Kidney epithelial cell (primary cell): ENCODE results near the gene ATP2B1. TPM values are rescaled to one million over a fixed set of nuclear protein-coding genes. Genes with fewer than 3 reads are reported as not detected.

Experiments
- DNase-seq: peaks from one replicate; pipeline ENCODE4 v3.0.0-alpha.2; 2010; ENCODE audit warnings: low read depth
- H3K27me3 ChIP-seq: 2 replicates; pipeline ENCODE4 v1.6.0; 2011; ENCODE audit warnings: low read length; ENCODE audit not compliant: control insufficient read depth, insufficient read depth
- H3K36me3 ChIP-seq: 2 replicates; pipeline ENCODE4 v1.5.1; 2011; ENCODE audit warnings: low read length; ENCODE audit not compliant: control insufficient read depth, insufficient read depth
- H3K4me3 ChIP-seq: 2 replicates; pipeline ENCODE4 v1.5.1; 2011; ENCODE audit warnings: low read depth, mild to moderate bottlenecking, control low read depth, low read length
- CTCF ChIP-seq: IDR thresholded peaks from 2 replicates; pipeline ENCODE4 v1.5.1; 2011; ENCODE audit warnings: mild to moderate bottlenecking, moderate library complexity, low read length, control low read depth, inconsistent platforms; ENCODE audit not compliant: insufficient read depth, poor library complexity, severe bottlenecking
- total RNA-seq: library from RNA; depleted of rRNA; stranded (reverse); fragments of >200 nt; gene quantifications from 2 replicates; pipeline ENCODE4 v1.2.3, GENCODE V29; 2015

The ATP2B1 gene
- total RNA-seq, 1 donor from 2014 or later, result 45.9 TPM

- no peak overlapping the region for H3K4me3 ChIP-seq
- no peaks in the 10 kb centered on the region for H3K36me3 ChIP-seq
- no peaks in the 10 kb centered on the region for H3K27me3 ChIP-seq
- no peak for TF ChIP-seq CTCF
- no peak for DNase-seq
Measured at GRCh38 chr12:89538897-89539296, 169.7 kb downstream of the ATP2B1 start.

Other genes with a start within 250 kb of the ATP2B1 start
- gene GALNT4, start 184.0 kb downstream of the ATP2B1 start, total RNA-seq, result 4.0 and 4.1 TPM in 2 replicates
- gene POC1B, start 182.8 kb downstream of the ATP2B1 start, total RNA-seq, result 18.4 and 22.7 TPM in 2 replicates